HL-60 (cell line): Measurements from ENCODE around the gene BTBD7.

Experiments used
- DNase-seq, 2 experiments: peaks; one replicate each; pipeline ENCODE4 v3.0.0-alpha.2; 2010 to 2020; ENCODE audit warnings: low read depth in 1 of 2, low spot score in 1 of 2
- H3K27ac ChIP-seq: fragments of 250-450 bp; sonication (Bioruptor Pico); replicated peaks from 2 replicates; pipeline ENCODE4 v1.5.1; 2020; ENCODE audit warnings: mild to moderate bottlenecking, moderate library complexity
- H3K27me3 ChIP-seq: fragments of 250-450 bp; sonication (Bioruptor Pico); 2 replicates; pipeline ENCODE4 v1.5.1; 2021; ENCODE audit warnings: mild to moderate bottlenecking, moderate library complexity; ENCODE audit not compliant: insufficient read depth, poor library complexity, severe bottlenecking
- H3K4me3 ChIP-seq: replicated peaks from 2 replicates; pipeline ENCODE4 v1.5.1; 2011; ENCODE audit warnings: mild to moderate bottlenecking, control low read depth, low read length; ENCODE audit not compliant: insufficient read depth
- GABPA ChIP-seq: IDR thresholded peaks from 2 replicates; pipeline ENCODE4 v1.6.1; 2012; ENCODE audit warnings: low read depth
- POLR2AphosphoS5 ChIP-seq: IDR thresholded peaks from 2 replicates; pipeline ENCODE4 v1.6.1; 2012; ENCODE audit warnings: low read depth
- SPI1 ChIP-seq: IDR thresholded peaks from 2 replicates; pipeline ENCODE4 v1.6.1; 2012; ENCODE audit warnings: low read depth, mild to moderate bottlenecking, borderline replicate concordance
- TF ChIP-seq, protein P1 (sequence below): IDR thresholded peaks from one replicate; pipeline ENCODE4 v1.5.1; 2011; ENCODE audit warnings: low read length, control low read depth, inconsistent platforms; ENCODE audit not compliant: insufficient read depth
- TF ChIP-seq, protein P2 (sequence below): IDR thresholded peaks from 2 replicates; pipeline ENCODE4 v1.6.1; 2012; ENCODE audit warnings: low read depth; ENCODE audit not compliant: insufficient replicate concordance

Gene BTBD7

DNA sequence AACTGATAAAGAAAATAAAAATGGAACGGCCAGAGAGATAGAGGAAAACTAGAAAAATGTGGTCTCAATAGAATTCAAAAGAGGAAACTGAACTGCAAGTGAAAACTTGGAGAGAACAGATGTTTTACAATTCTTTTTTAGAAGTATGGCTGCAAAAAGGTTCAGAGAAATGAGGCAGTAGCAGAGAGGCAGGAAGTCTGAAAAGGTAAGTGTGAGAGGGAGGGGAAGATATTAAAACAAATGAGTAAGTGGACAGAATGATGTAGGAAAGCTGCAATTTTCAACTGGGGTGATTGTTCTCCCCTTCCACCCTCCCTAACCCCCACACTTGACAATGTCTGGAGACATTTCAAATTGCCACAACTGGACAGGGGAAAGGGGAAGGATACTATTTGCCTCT is 12.9 kb downstream of the BTBD7 start:
- H3K27me3 ChIP-seq, result no peaks in the 10 kb centered on the region
- no peak for DNase-seq
- H3K4me3 ChIP-seq, result no peak overlapping the region
- peak overlapping the region; percentile 22; the same call in 1 of the 2 replicates for H3K27ac ChIP-seq
- TF ChIP-seq, protein P1, sequence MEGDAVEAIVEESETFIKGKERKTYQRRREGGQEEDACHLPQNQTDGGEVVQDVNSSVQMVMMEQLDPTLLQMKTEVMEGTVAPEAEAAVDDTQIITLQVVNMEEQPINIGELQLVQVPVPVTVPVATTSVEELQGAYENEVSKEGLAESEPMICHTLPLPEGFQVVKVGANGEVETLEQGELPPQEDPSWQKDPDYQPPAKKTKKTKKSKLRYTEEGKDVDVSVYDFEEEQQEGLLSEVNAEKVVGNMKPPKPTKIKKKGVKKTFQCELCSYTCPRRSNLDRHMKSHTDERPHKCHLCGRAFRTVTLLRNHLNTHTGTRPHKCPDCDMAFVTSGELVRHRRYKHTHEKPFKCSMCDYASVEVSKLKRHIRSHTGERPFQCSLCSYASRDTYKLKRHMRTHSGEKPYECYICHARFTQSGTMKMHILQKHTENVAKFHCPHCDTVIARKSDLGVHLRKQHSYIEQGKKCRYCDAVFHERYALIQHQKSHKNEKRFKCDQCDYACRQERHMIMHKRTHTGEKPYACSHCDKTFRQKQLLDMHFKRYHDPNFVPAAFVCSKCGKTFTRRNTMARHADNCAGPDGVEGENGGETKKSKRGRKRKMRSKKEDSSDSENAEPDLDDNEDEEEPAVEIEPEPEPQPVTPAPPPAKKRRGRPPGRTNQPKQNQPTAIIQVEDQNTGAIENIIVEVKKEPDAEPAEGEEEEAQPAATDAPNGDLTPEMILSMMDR, result no peak
- TF ChIP-seq, protein P2, sequence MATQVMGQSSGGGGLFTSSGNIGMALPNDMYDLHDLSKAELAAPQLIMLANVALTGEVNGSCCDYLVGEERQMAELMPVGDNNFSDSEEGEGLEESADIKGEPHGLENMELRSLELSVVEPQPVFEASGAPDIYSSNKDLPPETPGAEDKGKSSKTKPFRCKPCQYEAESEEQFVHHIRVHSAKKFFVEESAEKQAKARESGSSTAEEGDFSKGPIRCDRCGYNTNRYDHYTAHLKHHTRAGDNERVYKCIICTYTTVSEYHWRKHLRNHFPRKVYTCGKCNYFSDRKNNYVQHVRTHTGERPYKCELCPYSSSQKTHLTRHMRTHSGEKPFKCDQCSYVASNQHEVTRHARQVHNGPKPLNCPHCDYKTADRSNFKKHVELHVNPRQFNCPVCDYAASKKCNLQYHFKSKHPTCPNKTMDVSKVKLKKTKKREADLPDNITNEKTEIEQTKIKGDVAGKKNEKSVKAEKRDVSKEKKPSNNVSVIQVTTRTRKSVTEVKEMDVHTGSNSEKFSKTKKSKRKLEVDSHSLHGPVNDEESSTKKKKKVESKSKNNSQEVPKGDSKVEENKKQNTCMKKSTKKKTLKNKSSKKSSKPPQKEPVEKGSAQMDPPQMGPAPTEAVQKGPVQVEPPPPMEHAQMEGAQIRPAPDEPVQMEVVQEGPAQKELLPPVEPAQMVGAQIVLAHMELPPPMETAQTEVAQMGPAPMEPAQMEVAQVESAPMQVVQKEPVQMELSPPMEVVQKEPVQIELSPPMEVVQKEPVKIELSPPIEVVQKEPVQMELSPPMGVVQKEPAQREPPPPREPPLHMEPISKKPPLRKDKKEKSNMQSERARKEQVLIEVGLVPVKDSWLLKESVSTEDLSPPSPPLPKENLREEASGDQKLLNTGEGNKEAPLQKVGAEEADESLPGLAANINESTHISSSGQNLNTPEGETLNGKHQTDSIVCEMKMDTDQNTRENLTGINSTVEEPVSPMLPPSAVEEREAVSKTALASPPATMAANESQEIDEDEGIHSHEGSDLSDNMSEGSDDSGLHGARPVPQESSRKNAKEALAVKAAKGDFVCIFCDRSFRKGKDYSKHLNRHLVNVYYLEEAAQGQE, result no peak
- TF ChIP-seq POLR2AphosphoS5 (no peak), SPI1 (peak; percentile 3; the same call in 1 of the 2 replicates)

DNA sequence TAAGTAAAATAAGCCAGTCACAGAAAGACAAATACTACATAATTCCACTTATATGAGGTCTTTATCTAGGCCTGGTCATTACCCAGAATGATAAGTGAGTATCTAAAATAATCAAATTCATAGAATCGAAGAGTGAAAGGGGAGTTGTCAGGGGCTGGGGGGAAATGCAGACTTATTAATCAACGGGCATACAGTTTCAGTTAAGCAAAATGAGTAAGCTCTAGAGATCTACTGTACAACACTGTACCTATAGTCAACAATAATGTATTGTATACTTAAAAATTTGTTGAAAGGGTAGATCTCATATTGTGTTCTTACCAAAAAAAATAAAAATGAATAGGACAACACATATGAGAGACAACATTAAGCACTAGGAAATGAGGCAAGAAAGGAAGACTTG is 13.3 kb downstream of the BTBD7 start:
- Histone ChIP-seq H3K4me3 (no peak overlapping the region), H3K27me3 (no peaks in the 10 kb centered on the region), H3K27ac (peak overlapping the region; percentile 22; the same call in 1 of the 2 replicates)
- TF ChIP-seq GABPA (no peak), POLR2AphosphoS5 (no peak), SPI1 (no peak)
- TF ChIP-seq, protein P2, result no peak
- TF ChIP-seq, protein P1, result no peak
- no peak for DNase-seq

- Histone ChIP-seq H3K27me3 (no peaks in the 10 kb centered on the region), H3K4me3 (no peak overlapping the region), H3K27ac (peak overlapping the region; percentile 22; the same call in 1 of the 2 replicates)
- TF ChIP-seq, protein P2, result no peak
- TF ChIP-seq, protein P1, result no peak
- TF ChIP-seq SPI1 (no peak), POLR2AphosphoS5 (no peak), GABPA (no peak)
- DNase-seq, result no peak
Measured at GRCh38 chr14:93318927-93319326, 13.9 kb downstream of the BTBD7 start.
